Endothelial cell (in vitro differentiated cells): ENCODE results near the gene ESD. TPM values are rescaled to one million over a fixed set of nuclear protein-coding genes. Genes with fewer than 3 reads are reported as not detected.

Experiments used
- DNase-seq: peaks from one replicate; pipeline ENCODE4 v3.0.0; 2021; ENCODE audit warnings: low spot score
- H3K27ac Mint-ChIP-seq: one replicate; pipeline ENCODE4 v1.8.0; 2021; ENCODE audit warnings: mixed read lengths, inconsistent platforms; ENCODE audit not compliant: unreplicated experiment
- H3K27me3 Mint-ChIP-seq: one replicate; pipeline ENCODE4 v1.8.0; 2021; ENCODE audit warnings: mild to moderate bottlenecking, moderate library complexity, mixed read lengths, inconsistent platforms; ENCODE audit not compliant: unreplicated experiment
- H3K36me3 Mint-ChIP-seq: one replicate; pipeline ENCODE4 v1.8.0; 2021; ENCODE audit warnings: mild to moderate bottlenecking, low read depth, mixed read lengths, inconsistent platforms; ENCODE audit not compliant: unreplicated experiment
- H3K4me1 Mint-ChIP-seq: one replicate; pipeline ENCODE4 v1.8.0; 2021; ENCODE audit warnings: mild to moderate bottlenecking, mixed read lengths, inconsistent platforms; ENCODE audit not compliant: unreplicated experiment
- H3K4me3 Mint-ChIP-seq: one replicate; pipeline ENCODE4 v1.8.0; 2021; ENCODE audit warnings: mild to moderate bottlenecking, mixed read lengths, inconsistent platforms; ENCODE audit not compliant: unreplicated experiment
- H3K9me3 Mint-ChIP-seq: one replicate; pipeline ENCODE4 v1.8.0; 2021; ENCODE audit warnings: mixed read lengths, inconsistent platforms; ENCODE audit not compliant: unreplicated experiment
- CTCF ChIP-seq: fragments of 200-600 bp; sonication (generic); IDR thresholded peaks from one replicate; pipeline ENCODE4 v1.5.0; 2021; ENCODE audit warnings: antibody characterized with exemption; ENCODE audit not compliant: unreplicated experiment
- total RNA-seq: library from RNA; stranded (reverse); fragmentation: NEBNext Ultra II Directional; extraction: Animal tissue kit (Norgen Biotek cat#: 25700); gene quantifications from one replicate; pipeline ENCODE4 v1.2.1, GENCODE V29; 2021; ENCODE audit not compliant: unreplicated experiment

Gene ESD
- total RNA-seq, 1 donor from 2014 or later: 90.9 TPM

GRCh38 chr13:46748300-46748699 is 48.7 kb downstream of the ESD start:
- TF ChIP-seq CTCF: no peak
- Mint-ChIP-seq H3K27me3 (peaks cover 6% of the 10 kb centered on the region), H3K36me3 (peaks cover 35% of the 10 kb centered on the region), H3K9me3 (no peaks in the 10 kb centered on the region), H3K4me1 (peaks cover 10% of the 10 kb centered on the region), H3K27ac (no peak overlapping the region), H3K4me3 (peak overlapping the region; percentile 7)
- no peak for DNase-seq

- Mint-ChIP-seq H3K4me1 (peaks cover 10% of the 10 kb centered on the region), H3K36me3 (peaks cover 36% of the 10 kb centered on the region), H3K27me3 (peaks cover 6% of the 10 kb centered on the region), H3K4me3 (no peak overlapping the region), H3K9me3 (no peaks in the 10 kb centered on the region), H3K27ac (no peak overlapping the region)
- no peak for DNase-seq
- no peak for TF ChIP-seq CTCF
Observed at GRCh38 chr13:46747031-46747820, 49.7 kb downstream of the ESD start.

GRCh38 chr13:46745706-46746105 is 51.3 kb downstream of the ESD start:
- Mint-ChIP-seq H3K4me1 (peaks cover 10% of the 10 kb centered on the region), H3K4me3 (no peak overlapping the region), H3K27me3 (peaks cover 3% of the 10 kb centered on the region), H3K9me3 (no peaks in the 10 kb centered on the region), H3K27ac (no peak overlapping the region), H3K36me3 (peaks cover 40% of the 10 kb centered on the region)
- TF ChIP-seq CTCF: no peak
- DNase-seq: no peak

- Mint-ChIP-seq H3K4me3 (no peak overlapping the region), H3K36me3 (peaks cover 37% of the 10 kb centered on the region), H3K27ac (no peak overlapping the region), H3K4me1 (peaks cover 10% of the 10 kb centered on the region), H3K27me3 (peaks cover 3% of the 10 kb centered on the region), H3K9me3 (no peaks in the 10 kb centered on the region)
- TF ChIP-seq CTCF: no peak
- no peak for DNase-seq
Observed at GRCh38 chr13:46745062-46745461, 51.9 kb downstream of the ESD start.

- no peak for TF ChIP-seq CTCF
- Mint-ChIP-seq H3K36me3 (peaks cover 37% of the 10 kb centered on the region), H3K9me3 (no peaks in the 10 kb centered on the region), H3K27ac (no peak overlapping the region), H3K27me3 (peaks cover 3% of the 10 kb centered on the region), H3K4me1 (peaks cover 10% of the 10 kb centered on the region), H3K4me3 (no peak overlapping the region)
- no peak for DNase-seq
Observed at GRCh38 chr13:46743191-46743590, 53.8 kb downstream of the ESD start.
